GDM1 (cell line): ENCODE data around the gene RAET1L.
A peak's percentile ranks its signal among the peaks of the same experiment; 100 is the strongest.
"Not testable (repeated sequence)": the region's sequence is repeated elsewhere in the genome, so short reads cannot be mapped to it uniquely, and the experiment has no call there.

Experiments
- DNase-seq: peaks from one replicate; lab custom pipeline; 2025; lab: John Stamatoyannopoulos, UW

Gene RAET1L

DNA sequence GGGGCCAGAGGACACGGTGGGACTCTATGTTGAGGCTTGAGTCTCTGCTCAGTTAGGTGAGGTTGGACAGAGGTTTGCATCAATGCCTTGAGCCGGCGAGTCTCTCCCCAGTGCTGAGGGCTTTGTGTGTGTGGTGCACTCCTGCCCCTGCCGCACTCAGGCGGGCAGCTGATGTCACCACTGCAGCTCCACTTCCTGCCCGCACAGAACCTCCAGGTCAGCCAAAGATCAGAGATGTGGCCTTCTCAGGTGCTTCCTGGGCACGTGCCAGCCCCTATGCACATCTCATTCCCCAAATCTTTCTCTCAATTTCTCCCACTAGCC is 33.9 kb downstream of the RAET1L start:
- DNase-seq = not testable (repeated sequence)

DNA sequence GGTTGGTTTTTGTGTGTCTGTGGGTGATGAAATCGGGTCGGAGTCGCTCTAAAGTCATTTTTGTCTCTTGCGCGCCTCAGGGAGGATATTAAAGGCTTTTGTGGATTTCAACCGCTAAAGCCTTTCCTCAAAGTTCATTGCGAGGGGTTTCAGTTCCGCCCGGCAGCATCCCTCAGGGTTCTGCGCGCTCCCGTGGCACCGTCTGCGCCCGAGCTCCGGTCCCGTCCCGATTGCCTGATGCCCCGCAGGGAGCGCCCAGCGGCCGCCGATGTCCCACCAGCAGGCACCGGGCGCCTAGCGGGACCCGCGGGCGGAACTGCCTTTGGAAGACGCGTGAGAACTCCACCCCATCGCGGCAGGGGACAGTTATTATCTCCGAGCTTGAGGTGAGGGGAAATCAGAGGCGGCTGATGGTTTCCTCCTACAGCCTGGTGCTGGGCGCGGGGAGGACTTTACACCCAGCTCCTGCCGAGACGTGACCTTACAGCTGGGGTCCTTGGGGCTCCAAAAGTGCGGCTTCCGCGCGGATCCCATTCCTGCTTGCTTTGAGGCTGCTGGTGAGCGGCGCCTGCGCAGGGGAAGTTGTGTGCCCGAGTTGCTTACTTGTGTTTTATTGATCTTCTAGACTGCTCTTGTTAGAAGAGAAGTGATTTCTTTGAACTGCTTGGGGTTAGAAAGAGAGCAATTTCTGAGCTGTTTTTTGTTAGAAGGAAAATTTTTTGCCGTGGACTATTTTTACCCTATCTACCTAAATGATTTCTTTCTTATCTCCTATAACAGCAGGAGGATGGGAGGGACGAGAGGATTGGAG is 34.5 kb downstream of the RAET1L start:
- DNase-seq = no peak

DNA sequence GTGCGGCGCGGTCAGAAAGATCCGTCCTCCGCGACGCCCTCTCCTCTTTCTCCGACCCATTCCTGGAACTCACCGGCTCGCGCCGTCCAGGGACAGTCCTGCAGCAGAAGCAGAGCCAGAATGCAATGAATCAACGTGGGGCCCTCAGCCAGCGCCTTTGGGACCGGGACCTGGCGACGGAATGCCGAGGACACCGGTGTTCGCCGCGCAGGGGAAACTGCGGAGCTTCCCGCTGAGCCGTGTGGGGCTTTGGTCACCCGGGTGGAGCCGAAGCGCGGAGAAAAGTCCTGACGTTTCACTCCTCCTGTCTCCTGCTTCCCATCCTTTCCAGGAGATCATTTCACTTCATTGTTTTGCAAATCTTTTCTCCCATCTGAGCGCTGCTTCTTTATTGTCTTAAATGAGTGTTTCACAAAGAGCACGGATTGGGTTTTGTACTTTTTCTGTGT is 35.1 kb downstream of the RAET1L start:
- DNase-seq = no peak

DNA sequence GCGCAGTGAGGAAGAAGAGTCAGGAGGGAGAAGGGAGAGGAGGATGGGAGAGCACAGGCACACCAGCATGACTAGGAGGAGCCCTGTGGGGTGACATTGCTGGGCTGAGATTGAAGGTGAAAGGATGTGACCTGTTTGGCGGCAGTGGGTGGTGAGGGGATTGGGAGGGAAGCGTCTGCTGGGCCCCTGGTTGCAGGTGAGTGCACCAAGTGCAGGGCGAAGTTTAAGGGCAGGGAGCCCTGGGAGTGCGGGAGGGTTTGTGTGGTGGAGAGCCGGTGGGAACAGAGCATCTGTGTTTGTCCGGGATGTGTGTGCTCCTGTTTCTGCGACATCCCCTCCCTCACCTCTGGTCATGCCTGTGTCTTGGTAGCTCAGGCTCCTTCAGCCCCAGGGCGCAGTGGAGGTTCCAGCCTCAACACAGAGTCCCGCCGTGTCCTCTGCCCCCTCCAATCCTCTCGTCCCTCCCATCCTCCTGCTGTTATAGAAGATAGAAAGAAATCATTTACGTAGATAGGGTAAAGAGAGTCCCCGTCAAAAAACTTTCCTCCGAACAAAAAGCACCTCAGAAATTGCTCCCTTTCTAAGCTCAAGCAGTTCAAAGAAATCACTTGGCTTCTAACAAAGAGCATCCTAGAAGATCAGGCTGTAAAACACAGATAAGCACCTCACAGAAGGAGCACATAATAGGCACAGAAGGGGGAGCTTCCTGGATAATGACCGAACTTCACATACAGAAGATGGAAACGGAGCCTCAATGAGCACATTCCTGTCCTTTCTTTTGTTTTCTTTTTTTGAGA is 36.6 kb downstream of the RAET1L start:
- DNase-seq = no peak

DNA sequence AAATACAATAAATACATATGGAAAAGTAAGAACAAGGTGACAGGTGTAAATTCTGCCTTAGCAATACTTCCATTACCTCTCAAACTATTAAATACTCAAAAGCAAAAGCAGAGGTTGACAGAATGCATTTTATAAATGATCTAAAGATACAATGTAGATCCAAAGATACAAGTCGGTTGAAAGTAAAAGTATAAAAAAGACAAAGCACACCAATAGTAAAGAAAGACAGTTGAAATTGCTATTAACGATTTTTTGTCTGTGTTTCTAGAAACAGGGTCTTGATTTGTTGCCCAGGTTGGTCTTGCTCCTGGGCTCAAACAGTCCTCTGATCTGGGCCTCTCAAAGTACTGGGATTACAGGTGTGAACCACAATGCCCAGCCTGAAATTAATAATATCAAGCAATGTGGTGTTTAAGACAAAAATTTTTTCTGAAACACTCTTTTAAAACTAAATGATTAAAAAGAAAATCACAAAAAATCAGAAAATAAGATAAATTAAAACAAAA is 37.7 kb downstream of the RAET1L start:
- no peak for DNase-seq

DNA sequence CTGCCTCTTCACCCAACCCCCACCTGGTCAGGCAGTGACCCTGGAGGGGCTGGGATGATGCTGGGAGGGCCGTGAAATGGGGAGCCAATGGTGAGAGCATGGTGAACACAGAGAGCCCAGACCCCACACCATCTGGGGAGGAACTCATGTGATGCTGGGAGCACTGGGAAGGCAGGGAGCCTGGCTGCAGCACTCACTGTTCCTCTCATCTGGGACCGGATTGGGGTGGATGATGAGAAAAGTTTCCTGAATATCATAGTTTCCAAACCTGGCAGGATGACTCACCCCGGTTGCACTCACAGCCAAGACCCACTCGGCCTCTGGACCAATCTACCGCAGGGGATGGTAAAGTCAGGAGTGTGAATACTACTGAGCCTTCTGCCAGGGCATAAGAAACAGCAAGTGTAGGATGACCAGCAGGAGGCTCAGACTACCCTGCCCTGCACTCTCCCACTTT is 39.8 kb downstream of the RAET1L start:
- DNase-seq = no peak

DNA sequence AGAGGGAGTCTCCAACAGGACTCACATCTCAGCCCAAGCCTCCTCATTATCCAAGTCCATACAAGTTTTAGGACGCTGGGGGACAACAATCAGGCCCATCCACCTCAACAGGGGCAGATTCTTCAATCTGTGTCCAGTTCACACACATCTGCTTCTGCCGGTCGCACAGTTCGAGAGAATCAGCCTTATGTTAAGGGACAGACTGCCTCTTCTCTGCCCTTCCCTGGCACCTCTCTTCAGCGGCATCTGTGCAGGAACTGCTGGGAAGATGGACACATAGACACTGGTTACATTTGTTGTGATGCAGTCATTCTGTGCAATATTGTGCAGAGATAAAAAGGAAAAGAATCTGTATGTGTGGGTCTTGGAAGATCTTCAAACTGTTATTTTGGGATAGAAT is 40.6 kb downstream of the RAET1L start:
- no peak for DNase-seq

DNA sequence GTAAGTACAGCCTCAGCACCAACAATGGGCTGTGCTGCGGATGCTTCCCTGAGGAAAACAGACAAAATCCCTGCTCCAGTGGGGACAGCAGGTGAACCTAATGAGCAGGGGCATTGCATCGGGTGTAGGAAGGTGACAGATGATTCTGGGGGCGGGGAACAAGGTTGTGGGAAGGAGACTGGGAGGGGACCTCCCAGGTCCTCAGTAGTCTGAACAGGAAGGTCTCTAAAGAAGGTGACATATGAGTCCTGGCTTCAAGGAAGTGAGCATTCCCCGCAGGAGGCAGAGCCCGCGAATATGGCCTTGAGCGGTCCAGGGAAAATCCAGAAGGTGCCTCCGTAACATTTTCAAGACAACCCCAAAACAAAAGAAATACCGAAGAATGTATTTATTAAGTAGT is 42.2 kb downstream of the RAET1L start:
- no peak for DNase-seq

DNA sequence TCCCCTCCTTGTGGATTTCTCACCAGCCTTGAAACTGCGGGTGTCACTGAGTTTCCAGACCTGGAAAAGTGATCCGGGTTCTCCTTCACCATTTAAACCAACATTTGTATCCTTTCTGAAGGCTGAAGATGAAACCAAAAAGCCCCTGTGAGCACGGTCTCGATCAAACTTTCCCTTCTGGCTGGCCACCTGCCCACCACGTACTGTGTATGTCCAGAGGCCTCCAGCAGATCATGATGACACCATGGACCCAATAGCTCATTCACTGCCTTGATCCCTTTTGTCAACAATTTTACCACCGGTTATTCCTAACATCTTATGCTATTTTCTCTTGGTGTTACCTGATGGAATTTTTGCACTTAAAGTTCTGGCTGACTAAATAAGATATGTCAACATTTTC is 46.0 kb downstream of the RAET1L start:
- no peak for DNase-seq

DNA sequence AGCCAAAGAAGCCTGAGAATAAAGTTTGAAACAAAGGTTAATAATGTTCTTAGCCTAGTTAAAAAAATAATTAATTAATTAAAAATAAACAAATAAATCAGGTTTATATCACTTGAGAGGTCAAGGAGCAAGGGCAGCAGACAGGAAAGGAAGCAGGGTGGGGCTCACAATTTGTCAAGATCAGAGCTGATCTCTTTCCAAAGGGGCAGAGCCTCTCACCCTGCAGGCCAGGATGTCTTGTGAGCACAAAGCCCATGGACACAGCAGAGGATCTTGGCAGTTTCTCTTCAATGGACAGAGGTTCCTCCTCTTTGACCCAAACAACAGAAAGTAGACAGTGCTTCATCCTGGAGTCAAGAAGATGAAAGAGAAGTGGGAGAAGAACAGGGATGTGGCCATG is 46.7 kb downstream of the RAET1L start:
- DNase-seq = no peak

DNA sequence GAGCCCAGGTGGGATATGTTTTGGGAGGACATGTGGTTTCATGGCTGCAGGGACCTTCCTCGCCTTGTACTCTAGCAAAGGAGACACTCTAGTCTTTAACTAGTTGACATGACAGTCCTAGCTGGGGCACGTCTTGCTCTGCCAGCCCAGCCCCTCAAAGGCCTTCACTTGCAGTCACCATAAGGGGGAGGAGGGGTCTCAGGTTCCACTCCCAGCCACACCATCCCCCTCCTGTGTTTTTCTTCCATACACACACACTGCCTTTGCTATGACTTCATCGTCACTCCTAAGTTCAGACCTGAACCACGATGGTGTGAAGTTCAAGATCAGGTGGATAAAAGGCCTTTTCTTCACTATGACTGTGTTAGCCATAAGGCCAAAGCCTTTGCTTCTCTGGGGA is 48.1 kb downstream of the RAET1L start:
- DNase-seq = no peak

DNA sequence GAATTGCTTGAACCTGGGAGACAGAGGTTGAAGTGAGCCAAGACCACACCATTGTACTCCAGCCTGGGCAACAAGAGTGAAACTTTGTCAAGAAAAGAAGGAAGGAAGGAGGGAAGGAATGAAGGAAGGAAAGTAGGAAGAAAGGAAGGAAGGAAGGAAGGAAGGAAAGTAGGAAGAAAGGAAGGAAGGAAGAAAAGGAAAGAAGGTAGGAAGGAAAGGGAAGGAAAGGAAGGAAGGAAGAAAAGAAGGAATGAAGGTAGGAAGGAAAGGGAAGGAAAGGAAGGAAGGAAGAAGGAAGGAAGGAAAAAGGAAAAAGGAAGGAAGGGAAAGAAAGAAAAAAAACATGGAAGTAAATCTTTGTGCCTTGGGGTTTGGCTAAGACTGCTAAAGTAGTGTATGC is 49.9 kb downstream of the RAET1L start:
- DNase-seq = no peak

DNA sequence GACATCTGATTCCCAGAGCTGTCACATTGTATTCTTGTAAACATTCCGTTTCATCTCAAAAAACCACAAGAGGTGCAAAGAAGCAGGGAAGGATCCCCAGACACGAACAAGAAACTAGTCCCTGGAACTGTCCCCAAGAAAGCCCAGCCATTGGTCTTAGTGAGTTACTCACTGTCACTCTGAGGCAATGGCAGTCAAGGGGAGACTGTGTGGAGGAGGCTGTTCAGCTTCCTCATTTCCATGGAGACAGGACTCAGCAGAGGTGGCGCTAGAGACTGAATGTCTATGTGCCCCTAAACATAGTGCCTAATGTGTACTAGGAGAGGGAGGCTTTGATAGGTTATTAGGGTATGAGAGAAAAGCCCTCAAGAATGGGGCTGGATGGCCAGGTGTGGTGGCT is 50.5 kb downstream of the RAET1L start:
- DNase-seq = peak; percentile 12

DNA sequence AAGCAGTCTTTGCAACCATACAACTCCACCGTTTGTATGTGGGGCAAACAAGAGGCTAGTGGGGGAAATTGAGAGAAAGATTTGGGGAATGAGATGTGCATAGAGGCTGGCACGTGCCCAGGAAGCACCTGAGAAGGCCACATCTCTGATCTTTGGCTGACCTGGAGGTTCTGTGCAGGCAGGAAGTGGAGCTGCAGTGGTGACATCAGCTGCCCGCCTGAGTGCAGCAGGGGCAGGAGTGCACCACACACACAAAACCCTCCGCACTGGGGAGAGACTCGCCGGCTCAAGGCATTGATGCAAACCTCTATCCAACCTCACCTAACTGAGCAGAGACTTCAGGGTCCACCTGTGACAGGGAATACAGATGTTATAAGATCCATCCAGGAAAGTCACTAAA is 50.9 kb downstream of the RAET1L start:
- not testable (repeated sequence) for DNase-seq

DNA sequence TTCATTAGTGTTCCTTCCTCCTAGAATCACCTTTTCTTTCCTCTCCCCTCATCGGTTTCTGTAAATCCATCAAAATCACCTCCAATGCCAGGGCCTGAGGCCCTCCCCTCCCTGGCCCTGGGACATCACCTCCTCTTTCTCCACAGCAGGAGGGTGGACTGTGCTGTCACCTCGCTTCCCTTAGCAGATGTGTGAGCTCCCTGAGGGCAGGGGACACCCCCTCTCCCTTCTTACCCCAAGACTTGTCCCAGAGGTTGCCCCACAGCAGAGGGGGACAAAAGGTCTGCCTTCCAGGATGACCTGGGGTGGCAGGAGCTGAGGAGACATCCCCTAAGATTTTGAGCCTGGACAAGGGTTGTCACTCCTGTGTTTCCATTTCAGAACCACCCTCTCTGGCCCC is 55.7 kb downstream of the RAET1L start:
- DNase-seq = no peak

DNA sequence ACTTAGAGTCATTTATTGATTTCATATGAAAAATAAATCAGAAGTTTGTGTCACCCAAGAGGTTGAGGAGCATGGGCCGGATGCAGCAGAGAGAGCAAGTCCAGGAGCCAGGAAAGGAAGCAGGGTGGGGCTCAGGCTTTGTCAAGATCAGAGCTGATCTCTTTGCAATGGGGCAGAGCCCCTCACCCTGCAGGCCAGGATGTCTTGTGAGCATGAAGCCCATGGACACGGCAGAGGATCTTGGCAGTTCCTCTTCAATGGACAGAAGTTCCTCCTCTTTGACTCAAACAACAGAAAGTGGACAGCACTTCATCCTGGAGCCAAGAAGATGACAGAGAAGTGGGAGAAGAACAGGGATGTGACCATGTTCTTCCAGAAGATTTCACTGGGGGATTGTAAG is 56.4 kb downstream of the RAET1L start:
- not testable (repeated sequence) for DNase-seq
